Heart left ventricle (tissue), 16 donors: ENCODE data around the gene TRPC4. TPM values are rescaled to one million over a fixed set of nuclear protein-coding genes. Genes with fewer than 3 reads are reported as not detected.

ENCODE experiments used
- ATAC-seq, 4 donors: fragments of 200-7000 bp; cut with Tn5 transposase; one replicate each; pipeline ENCODE4 v1.9.1; 2020 to 2022; ENCODE audit warnings: moderate library complexity in 4 of 4, mild to moderate bottlenecking in 3 of 4, moderate number of reproducible peaks in 1 of 4
- DNase-seq, 5 donors: peaks; one replicate each; pipeline ENCODE4 v3.0.0-alpha.2; 2020
- H3K27ac ChIP-seq, 12 donors: fragments of 200-600 bp; sonication (generic) in 4 of 12; one replicate each; pipeline versions ENCODE4 v1.5.0 to v1.8.0; 2016 to 2022; ENCODE audit warnings: mild to moderate bottlenecking in 2 of 12
- H3K27me3 ChIP-seq, 9 donors: fragments of 200-600 bp; sonication (generic) in 2 of 9; one replicate each; pipeline versions ENCODE4 v1.5.1 to v1.8.0; 2016 to 2022; ENCODE audit warnings: mild to moderate bottlenecking in 3 of 9
- H3K36me3 ChIP-seq, 9 donors: fragments of 200-600 bp; sonication (generic) in 2 of 9; one replicate each; pipeline versions ENCODE4 v1.5.0 to v1.8.0; 2018 to 2022; ENCODE audit warnings: mild to moderate bottlenecking in 2 of 9
- H3K4me1 ChIP-seq, 12 donors: fragments of 200-600 bp; sonication (generic) in 4 of 12; one replicate each; pipeline versions ENCODE4 v1.5.0 to v1.8.0; 2016 to 2022; ENCODE audit warnings: mild to moderate bottlenecking in 3 of 12
- H3K4me3 ChIP-seq, 12 donors: fragments of 200-600 bp; sonication (generic) in 4 of 12; one replicate each; pipeline versions ENCODE4 v1.5.0 to v1.8.0; 2017 to 2022; ENCODE audit warnings: mild to moderate bottlenecking in 9 of 12, moderate library complexity in 4 of 12
- H3K9me3 ChIP-seq, 12 donors: fragments of 200-600 bp; sonication (generic) in 4 of 12; one replicate each; pipeline versions ENCODE4 v1.5.0 to v1.8.0; 2016 to 2022; ENCODE audit warnings: mild to moderate bottlenecking in 1 of 12
- CTCF ChIP-seq, 12 donors: fragments of 200-600 bp; sonication (generic) in 4 of 12; IDR thresholded peaks; one replicate each; pipeline versions ENCODE4 v1.5.0 to v1.8.0; 2018 to 2022; ENCODE audit warnings: antibody characterized with exemption in 12 of 12, mild to moderate bottlenecking in 5 of 12
- POLR2A ChIP-seq, 2 donors: fragments of 450-650 bp; IDR thresholded peaks; one replicate each; pipeline ENCODE4 v1.6.1; 2017; ENCODE audit warnings: antibody characterized with exemption in 2 of 2, mild to moderate bottlenecking in 2 of 2, moderate library complexity in 2 of 2
- WGBS, 4 donors: extraction: QIAGEN DNeasy Blood & Tissue Kit in 2 of 4; methylation state at CpG; one replicate each; pipeline versions ENCODE4 v1.1.5 to v1.1.7; 2013 to 2018; 5-methylcytosine and 5-hydroxymethylcytosine counted together
- intact Hi-C, 10 donors: fragments of 100-400 bp; cut with DNase I; formaldehyde crosslinking; loops; one replicate each; pipeline versions ENCODE4 v1.11.1 to v1.14.2; 2022
- polyA plus RNA-seq, 2 donors: library from polyadenylated mRNA; stranded (reverse); fragments of 200-250 nt; gene quantifications; one replicate each; pipeline ENCODE4 v1.2.3, GENCODE V29; 2013
- total RNA-seq, 9 donors: library from RNA; depleted of rRNA in 2 of 9; stranded (reverse); fragments of >200 nt in 2 of 9; fragmentation: NEBNext Ultra II Directional in 3 of 9; extraction: Animal tissue kit (Norgen Biotek cat#: 25700) in 3 of 9; gene quantifications; one replicate each; pipeline versions ENCODE4 v1.1.0 to v1.2.4, GENCODE V29; 2016 to 2023
- donor health status: ischemic (EF 13 %, LVEDD 7.1; RV severe dilation, severe dysfunction).
- donor health status: healthy with polysubstance abuse.
- donor health status: DM: no; HTN: yes; CAD: no.
- donor health status: DM: no; HTN: no; CAD: no.
- donor health status: ischemic (EF 25% LVEDD 6.9; RV normal size, moderate dysfunction).
- donor health status: ischemic (EF 25% LVEDD 5.7; RV mildly dilated, moderate dysfunction).
- donor health status: healthy.
- donor health status: DM: yes; HTN: yes; CAD: no.
- donor health status: ischemic (EF 35%, LVEDD 5.7; RV mildly dilated, moderate dysfunction).
- donor health status: nonischemic (EF 11% LVEDD 7.7; RV severe dilation, severe dysfunction).
- donor health status: DM: yes; HTN: yes; CAD: no.
- donor health status: PGD.
- donor health status: ischemic (EF 29% LVEDD 5.4; RV normal size, mild dysfunction).
- donor health status: nonischemic (EF 23%, LVEDD 6.1; RV moderate dilation, normal function).

Gene TRPC4
- total and polyA plus RNA-seq, 11 donors = 0.25 to 2.5 (median 0.79) TPM

- Histone ChIP-seq H3K4me3 (no peak overlapping the region), H3K27me3 (no peaks in the 10 kb centered on the region), H3K36me3 (no peaks in the 10 kb centered on the region), H3K9me3 (no peaks in the 10 kb centered on the region), H3K4me1 (no peaks in the 10 kb centered on the region), H3K27ac (no peak overlapping the region)
- intact Hi-C loops = no loop called here
- no peak for TF ChIP-seq CTCF (IDR thresholded peaks at IDR 0.05)
- no peak for TF ChIP-seq POLR2A (IDR thresholded peaks at IDR 0.05)
- 85 to 90% (median 87%) methylated on average over 3 of the region's 3 CpGs for WGBS, 4 donors
- ATAC-seq (no peak), DNase-seq (no peak)
These were observed 103.1 kb downstream of the TRPC4 start for GRCh38 chr13:37766502-37766901.

- no peak overlapping the region for H3K27ac ChIP-seq
- no peak overlapping the region for H3K4me3 ChIP-seq
- no peaks in the 10 kb centered on the region for H3K36me3 ChIP-seq
- no peak for DNase-seq
- TF ChIP-seq CTCF (IDR thresholded peaks at IDR 0.05) (no peak), POLR2A (IDR thresholded peaks at IDR 0.05) (no peak)
- no peaks in the 10 kb centered on the region for H3K9me3 ChIP-seq
- 88 to 90% (median 89%) methylated on average over 3 of the region's 3 CpGs for WGBS, 4 donors
- no peaks in the 10 kb centered on the region for H3K27me3 ChIP-seq
- intact Hi-C loops = no loop called here
- no peak for ATAC-seq
- no peaks in the 10 kb centered on the region for H3K4me1 ChIP-seq
These were observed 114.2 kb downstream of the TRPC4 start for GRCh38 chr13:37755349-37755748.

- intact Hi-C loops = no loop called here
- Histone ChIP-seq H3K4me1 (no peaks in the 10 kb centered on the region), H3K27me3 (no peaks in the 10 kb centered on the region), H3K27ac (no peak overlapping the region), H3K9me3 (no peaks in the 10 kb centered on the region), H3K36me3 (no peaks in the 10 kb centered on the region), H3K4me3 (no peak overlapping the region)
- no peak for TF ChIP-seq POLR2A (IDR thresholded peaks at IDR 0.05)
- TF ChIP-seq CTCF (IDR thresholded peaks at IDR 0.05) = no peak
- 74 to 86% (median 78%) methylated on average over 6 of the region's 6 CpGs for WGBS, 4 donors
- ATAC-seq (no peak), DNase-seq (no peak)
These were observed 115.8 kb downstream of the TRPC4 start for GRCh38 chr13:37753776-37754175.

- no peaks in the 10 kb centered on the region for H3K9me3 ChIP-seq
- H3K36me3 ChIP-seq = no peaks in the 10 kb centered on the region
- no peak for TF ChIP-seq POLR2A (IDR thresholded peaks at IDR 0.05)
- no peak for TF ChIP-seq CTCF (IDR thresholded peaks at IDR 0.05)
- no peak for ATAC-seq
- no peaks in the 10 kb centered on the region for H3K27me3 ChIP-seq
- H3K4me1 ChIP-seq = no peaks in the 10 kb centered on the region
- no peak overlapping the region for H3K27ac ChIP-seq
- 78 to 85% (median 79%) methylated on average over 9 of the region's 9 CpGs for WGBS, 4 donors
- intact Hi-C loops = no loop called here
- H3K4me3 ChIP-seq = no peak overlapping the region
- no peak for DNase-seq
These were observed 117.4 kb downstream of the TRPC4 start for GRCh38 chr13:37752146-37752545.
